WTC11 (cell line): ENCODE data around the gene DGKH. TPM values are rescaled to one million over a fixed set of nuclear protein-coding genes. Genes with fewer than 3 reads are reported as not detected.

Source experiments
- ATAC-seq: fragments of 200-7000 bp; cut with Tn5 transposase; 2 replicates; pipeline ENCODE4 v1.10.0; 2021; ENCODE audit warnings: mild to moderate bottlenecking, moderate library complexity
- CTCF ChIA-PET: fragments of 300-600 bp; sonication (Branson Sonifier 250); formaldehyde crosslinking; loops from one replicate; lab custom pipeline; 2021; ENCODE audit warnings: antibody characterized with exemption; lab: Charles Lee
- POLR2A ChIA-PET: fragments of 350-600 bp; sonication (Branson Sonifier 250); formaldehyde crosslinking; loops from one replicate; lab custom pipeline; 2021; ENCODE audit warnings: antibody characterized with exemption; lab: Charles Lee
- DNase-seq: peaks from one replicate; pipeline ENCODE4 v3.0.0; 2021; ENCODE audit warnings: low spot score
- H3K27ac Mint-ChIP-seq: 2 replicates; pipeline ENCODE4 v1.8.0; 2021; ENCODE audit warnings: mixed read lengths
- H3K27me3 Mint-ChIP-seq: 2 replicates; pipeline ENCODE4 v1.8.0; 2021; ENCODE audit warnings: low read depth, mild to moderate bottlenecking, moderate library complexity, mixed read lengths
- H3K36me3 Mint-ChIP-seq: 2 replicates; pipeline ENCODE4 v1.8.0; 2021; ENCODE audit warnings: mixed read lengths
- H3K4me1 Mint-ChIP-seq: 2 replicates; pipeline ENCODE4 v1.8.0; 2022; ENCODE audit warnings: mixed read lengths
- H3K4me3 Mint-ChIP-seq: 2 replicates; pipeline ENCODE4 v1.8.0; 2021; ENCODE audit warnings: mild to moderate bottlenecking, moderate library complexity, mixed read lengths
- H3K9me3 Mint-ChIP-seq: 2 replicates; pipeline ENCODE4 v1.8.0; 2021; ENCODE audit warnings: mixed read lengths
- AR ChIP-seq: fragments of 250-450 bp; sonication (Bioruptor Pico); IDR thresholded peaks from 2 replicates; pipeline ENCODE4 v1.9.0; 2021; ENCODE audit warnings: mild to moderate bottlenecking
- ATF2 ChIP-seq: sonication (generic); formaldehyde crosslinking; IDR thresholded peaks from 2 replicates; pipeline ENCODE4 v1.8.1; 2022; ENCODE audit warnings: low read depth, missing genetic modification reagents, borderline replicate concordance
- CREM ChIP-seq: sonication (generic); formaldehyde crosslinking; IDR thresholded peaks from 2 replicates; pipeline ENCODE4 v1.8.1; 2022; ENCODE audit warnings: mild to moderate bottlenecking, missing genetic modification reagents, moderate library complexity
- E2F5 ChIP-seq: sonication (generic); formaldehyde crosslinking; IDR thresholded peaks from 2 replicates; pipeline ENCODE4 v1.8.1; 2022; ENCODE audit warnings: mild to moderate bottlenecking, moderate library complexity, missing genetic modification reagents
- ELF4 ChIP-seq: sonication (generic); formaldehyde crosslinking; IDR thresholded peaks from 2 replicates; pipeline ENCODE4 v1.8.1; 2022; ENCODE audit warnings: low read depth, mild to moderate bottlenecking, moderate library complexity, missing genetic modification reagents
- ESRRA ChIP-seq: sonication (generic); formaldehyde crosslinking; IDR thresholded peaks from 2 replicates; pipeline ENCODE4 v1.8.1; 2022; ENCODE audit warnings: mild to moderate bottlenecking, missing genetic modification reagents, borderline replicate concordance
- GRHL2 ChIP-seq: fragments of 250-450 bp; sonication (Bioruptor Pico); IDR thresholded peaks from 2 replicates; pipeline ENCODE4 v1.8.0; 2022; ENCODE audit warnings: mild to moderate bottlenecking, moderate library complexity; ENCODE audit not compliant: insufficient replicate concordance, severe bottlenecking
- MAX ChIP-seq: sonication (generic); formaldehyde crosslinking; IDR thresholded peaks from 2 replicates; pipeline ENCODE4 v1.8.0; 2022; ENCODE audit warnings: mild to moderate bottlenecking, missing genetic modification reagents
- MLX ChIP-seq: sonication (generic); formaldehyde crosslinking; IDR thresholded peaks from 2 replicates; pipeline ENCODE4 v1.8.1; 2023; ENCODE audit warnings: mild to moderate bottlenecking, missing genetic modification reagents, moderate library complexity
- NFATC4 ChIP-seq: fragments of 250-450 bp; sonication (Bioruptor Pico); IDR thresholded peaks from 2 replicates; pipeline ENCODE4 v1.9.0; 2021; ENCODE audit warnings: mild to moderate bottlenecking
- OVOL2 ChIP-seq: fragments of 250-450 bp; sonication (Bioruptor Pico); IDR thresholded peaks from 2 replicates; pipeline ENCODE4 v1.9.0; 2021; ENCODE audit warnings: mild to moderate bottlenecking, borderline replicate concordance
- STAT6 ChIP-seq: sonication (generic); formaldehyde crosslinking; conservative IDR thresholded peaks from 2 replicates; pipeline ENCODE4 v1.8.1; 2023; ENCODE audit warnings: mild to moderate bottlenecking, low read depth, missing genetic modification reagents, moderate library complexity
- TCF7 ChIP-seq: sonication (generic); formaldehyde crosslinking; IDR thresholded peaks from 2 replicates; pipeline ENCODE4 v1.8.0; 2022; ENCODE audit warnings: mild to moderate bottlenecking, low read depth, missing genetic modification reagents, moderate library complexity
- TEAD1 ChIP-seq: sonication (generic); formaldehyde crosslinking; IDR thresholded peaks from 2 replicates; pipeline ENCODE4 v1.8.0; 2022; ENCODE audit warnings: mild to moderate bottlenecking, missing genetic modification reagents
- ZBTB21 ChIP-seq: sonication (generic); formaldehyde crosslinking; IDR thresholded peaks from 2 replicates; pipeline ENCODE4 v1.8.1; 2023; ENCODE audit warnings: mild to moderate bottlenecking, missing genetic modification reagents, borderline replicate concordance
- ZNF263 ChIP-seq: sonication (generic); formaldehyde crosslinking; IDR thresholded peaks from 2 replicates; pipeline ENCODE4 v1.8.1; 2022; ENCODE audit warnings: low read depth, mild to moderate bottlenecking, moderate library complexity, missing genetic modification reagents
- ZNF532 ChIP-seq: fragments of 250-450 bp; sonication (Bioruptor Pico); IDR thresholded peaks from 2 replicates; pipeline ENCODE4 v1.9.0; 2021; ENCODE audit warnings: mild to moderate bottlenecking, borderline replicate concordance
- ZSCAN18 ChIP-seq: fragments of 250-450 bp; sonication (Bioruptor Pico); IDR thresholded peaks from 2 replicates; pipeline ENCODE4 v2.1.2; 2022; ENCODE audit warnings: mild to moderate bottlenecking, moderate library complexity
- total RNA-seq: library from RNA; stranded (reverse); gene quantifications from 3 replicates; pipeline ENCODE4 v1.2.3, GENCODE V29; 2021

The DGKH gene
- total RNA-seq, 1 experiment from 2014 or later: 7.6 TPM

- Mint-ChIP-seq H3K4me1 (peaks cover 23% of the 10 kb centered on the region; the same call in 1 of the 2 replicates), H3K36me3 (no peaks in the 10 kb centered on the region; the same call in 1 of the 2 replicates), H3K4me3 (no peak overlapping the region), H3K9me3 (no peaks in the 10 kb centered on the region), H3K27me3 (no peaks in the 10 kb centered on the region), H3K27ac (no peak overlapping the region)
- ATAC-seq (peak; percentile 81), DNase-seq (no peak)
- POLR2A ChIA-PET: interaction anchor here (0.6 kb wide), 1 partner anchor 42 kb away, joined by 6 read pairs; no protein-coding TSS in a partner anchor
- TF ChIP-seq E2F5 (CRISPR knock-in tag) (no peak), MAX (CRISPR knock-in tag) (no peak), ELF4 (CRISPR knock-in tag) (no peak), STAT6 (CRISPR knock-in tag) (no peak), TCF7 (no peak), ZSCAN18 (CRISPR knock-in tag) (no peak), MLX (CRISPR knock-in tag) (no peak), ATF2 (CRISPR knock-in tag) (no peak), AR (CRISPR knock-in tag) (no peak), ZBTB21 (CRISPR knock-in tag) (no peak), OVOL2 (CRISPR knock-in tag) (no peak)
- CTCF ChIA-PET: no interaction called here
These were observed 80.6 kb downstream of the DGKH start for GRCh38 chr13:42129033-42129432.

GRCh38 chr13:42136518-42136917 lies 88.1 kb downstream of the DGKH start:
- H3K36me3 Mint-ChIP-seq: peaks cover 9% of the 10 kb centered on the region
- no peaks in the 10 kb centered on the region for H3K27me3 Mint-ChIP-seq
- H3K4me3 Mint-ChIP-seq: no peak overlapping the region
- H3K27ac Mint-ChIP-seq: no peak overlapping the region
- H3K4me1 Mint-ChIP-seq: no peaks in the 10 kb centered on the region; the same call in 1 of the 2 replicates
- H3K9me3 Mint-ChIP-seq: peaks cover 8% of the 10 kb centered on the region
- no peak for ATAC-seq
- ChIA-PET CTCF (interaction anchor here (0.5 kb wide), 1 partner anchor 12 kb away, joined by 4 read pairs; no protein-coding TSS in a partner anchor), POLR2A (no interaction called here)
- DNase-seq: no peak
- TF ChIP-seq ESRRA (CRISPR knock-in tag) (no peak), CREM (CRISPR knock-in tag) (no peak), OVOL2 (CRISPR knock-in tag) (no peak), GRHL2 (no peak), NFATC4 (CRISPR knock-in tag) (no peak), ZNF532 (CRISPR knock-in tag) (no peak), ZNF263 (CRISPR knock-in tag) (no peak), MLX (CRISPR knock-in tag) (no peak), TEAD1 (CRISPR knock-in tag) (no peak)
